ENCODE results near the gene CDH11. TPM values are rescaled to one million over a fixed set of nuclear protein-coding genes. Genes with fewer than 3 reads are reported as not detected.

The CDH11 gene
- total and polyA plus RNA-seq, 10 of the 15 experiments (the other 5 are each of a cell fraction or from before 2014, with no cell fraction given), result 0.31 to 9.7 (median 0.87) TPM

DNA sequence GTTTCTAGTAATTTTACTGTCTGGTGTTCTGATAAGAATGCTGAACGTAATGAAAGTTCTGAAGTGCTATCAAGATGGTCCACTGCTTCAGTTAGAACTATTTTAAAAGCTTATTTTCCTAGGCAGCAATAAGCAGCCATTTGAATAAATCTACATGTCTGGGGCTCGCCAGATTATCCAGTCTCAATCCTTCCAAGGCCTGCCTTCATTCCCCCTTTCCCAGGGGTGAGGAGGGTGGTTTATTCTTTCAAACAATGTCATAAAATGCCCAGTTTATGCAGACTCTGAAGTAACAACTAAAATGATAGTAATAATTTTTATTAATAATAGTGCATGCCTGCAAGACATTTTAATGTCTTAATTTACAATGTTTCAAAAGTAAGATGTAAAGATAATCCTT is 2.4 kb downstream of the CDH11 start:
- DNase-seq (ENCODE audit: low read depth, low spot score) (no peak), FAIRE-seq (no peak), ATAC-seq (no peak)
- TF ChIP-seq, protein P1, sequence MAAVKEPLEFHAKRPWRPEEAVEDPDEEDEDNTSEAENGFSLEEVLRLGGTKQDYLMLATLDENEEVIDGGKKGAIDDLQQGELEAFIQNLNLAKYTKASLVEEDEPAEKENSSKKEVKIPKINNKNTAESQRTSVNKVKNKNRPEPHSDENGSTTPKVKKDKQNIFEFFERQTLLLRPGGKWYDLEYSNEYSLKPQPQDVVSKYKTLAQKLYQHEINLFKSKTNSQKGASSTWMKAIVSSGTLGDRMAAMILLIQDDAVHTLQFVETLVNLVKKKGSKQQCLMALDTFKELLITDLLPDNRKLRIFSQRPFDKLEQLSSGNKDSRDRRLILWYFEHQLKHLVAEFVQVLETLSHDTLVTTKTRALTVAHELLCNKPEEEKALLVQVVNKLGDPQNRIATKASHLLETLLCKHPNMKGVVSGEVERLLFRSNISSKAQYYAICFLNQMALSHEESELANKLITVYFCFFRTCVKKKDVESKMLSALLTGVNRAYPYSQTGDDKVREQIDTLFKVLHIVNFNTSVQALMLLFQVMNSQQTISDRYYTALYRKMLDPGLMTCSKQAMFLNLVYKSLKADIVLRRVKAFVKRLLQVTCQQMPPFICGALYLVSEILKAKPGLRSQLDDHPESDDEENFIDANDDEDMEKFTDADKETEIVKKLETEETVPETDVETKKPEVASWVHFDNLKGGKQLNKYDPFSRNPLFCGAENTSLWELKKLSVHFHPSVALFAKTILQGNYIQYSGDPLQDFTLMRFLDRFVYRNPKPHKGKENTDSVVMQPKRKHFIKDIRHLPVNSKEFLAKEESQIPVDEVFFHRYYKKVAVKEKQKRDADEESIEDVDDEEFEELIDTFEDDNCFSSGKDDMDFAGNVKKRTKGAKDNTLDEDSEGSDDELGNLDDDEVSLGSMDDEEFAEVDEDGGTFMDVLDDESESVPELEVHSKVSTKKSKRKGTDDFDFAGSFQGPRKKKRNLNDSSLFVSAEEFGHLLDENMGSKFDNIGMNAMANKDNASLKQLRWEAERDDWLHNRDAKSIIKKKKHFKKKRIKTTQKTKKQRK (IDR thresholded peaks at IDR 0.05; ENCODE audit: low read depth, low read length), result no peak
- TF ChIP-seq ZNF622 (IDR thresholded peaks at IDR 0.05) (no peak), ZNF24 (IDR thresholded peaks at IDR 0.05) (no peak), SPI1 (IDR thresholded peaks at IDR 0.05; ENCODE audit: borderline replicate concordance, insufficient read depth, low read depth, low read length) (no peak), CREB1 (IDR thresholded peaks at IDR 0.05; ENCODE audit: low read depth) (no peak), SIX5 (IDR thresholded peaks at IDR 0.05; ENCODE audit: low read depth, low read length, severe bottlenecking) (no peak), JUND (IDR thresholded peaks at IDR 0.05; ENCODE audit: low read depth, low read length) (no peak), CHD1 (IDR thresholded peaks at IDR 0.05; ENCODE audit: low read depth, low read length) (no peak)
- no peak overlapping the region for H3K27ac ChIP-seq (ENCODE audit: control insufficient read depth, insufficient read depth)
- ChIA-PET CTCF (interaction anchor here (0.6 kb wide), 1 partner anchor 104 kb away, joined by 4 read pairs; no protein-coding TSS in a partner anchor), POLR2A (no interaction called here), RAD21 (ENCODE audit: unreplicated experiment) (no interaction called here), SMC1A (ENCODE audit: uncharacterized antibody, unreplicated experiment) (no interaction called here)
- no TSS peak for BruUV-seq (replicated peaks)
- in situ Hi-C loops (cut with MboI) (loop anchor here (5.0 to 25.0 kb wide), 2 partner anchors 1032 to 1757 kb away; no protein-coding TSS in a partner anchor), intact Hi-C loops (cut with micrococcal nuclease; ENCODE audit: unreplicated experiment) (loop anchor here (5.0 to 10.0 kb wide), 2 partner anchors 225 to 1032 kb away; no protein-coding TSS in a partner anchor)
- H4K20me1 ChIP-seq (ENCODE audit: control insufficient read depth, insufficient read depth), result no peaks in the 10 kb centered on the region
- 0% methylated on average over 2 of the region's 2 CpGs for WGBS (ENCODE audit: insufficient coverage, insufficient replicate concordance, low lambda C conversion rate, missing lambda C conversion rate)
- no peaks in the 10 kb centered on the region for H3K36me3 ChIP-seq (ENCODE audit: control insufficient read depth in 2 of 2, insufficient read depth in 2 of 2, low read length in 1 of 2)
- H3K4me2 ChIP-seq (ENCODE audit: control insufficient read depth, insufficient read depth), result no peak overlapping the region
- H3K4me3 ChIP-seq, result no peak overlapping the region
- H3K4me1 ChIP-seq (ENCODE audit: control insufficient read depth, insufficient read depth, low read length), result no peaks in the 10 kb centered on the region
- no peaks in the 10 kb centered on the region for H3K79me2 ChIP-seq (ENCODE audit: control insufficient read depth, insufficient read depth, low read length)
- H3K9me3 ChIP-seq (replicated peaks; ENCODE audit: control insufficient read depth, insufficient read depth, low read length), result no peaks in the 10 kb centered on the region; the same call in 2 of the 3 replicates
- H3K27me3 ChIP-seq (replicated peaks in 1 of 2; ENCODE audit: control insufficient read depth in 2 of 2, insufficient read depth in 2 of 2, low read length in 1 of 2), result no peaks in the 10 kb centered on the region; a peak in 2 of 4 replicates
- H3K9ac ChIP-seq (ENCODE audit: control insufficient read depth, insufficient read depth, low read length), result no peak overlapping the region
- no peak overlapping the region for H2AFZ ChIP-seq (ENCODE audit: control insufficient read depth, low read depth, low read length)

Data from GM12878 (cell line).